ENCODE data around the gene ORM2.

- TF ChIP-seq CTCF (IDR thresholded peaks at IDR 0.05) (no peak), POLR2A (IDR thresholded peaks at IDR 0.05) (no peak), POLR2AphosphoS5 (IDR thresholded peaks at IDR 0.05) (no peak)
Observed at GRCh38 chr9:114283551-114284111, 46.0 kb upstream of the ORM2 start.

Data from stomach (tissue), 4 donors.